Measurements from ENCODE around the gene CASTOR1.
A peak's percentile ranks its signal among the peaks of the same experiment; 100 is the strongest.

The CASTOR1 gene

GRCh38 chr22:30297991-30298701 is 8.8 kb upstream of the CASTOR1 start:
- no peak for DNase-seq (ENCODE audit: low spot score)

DNA sequence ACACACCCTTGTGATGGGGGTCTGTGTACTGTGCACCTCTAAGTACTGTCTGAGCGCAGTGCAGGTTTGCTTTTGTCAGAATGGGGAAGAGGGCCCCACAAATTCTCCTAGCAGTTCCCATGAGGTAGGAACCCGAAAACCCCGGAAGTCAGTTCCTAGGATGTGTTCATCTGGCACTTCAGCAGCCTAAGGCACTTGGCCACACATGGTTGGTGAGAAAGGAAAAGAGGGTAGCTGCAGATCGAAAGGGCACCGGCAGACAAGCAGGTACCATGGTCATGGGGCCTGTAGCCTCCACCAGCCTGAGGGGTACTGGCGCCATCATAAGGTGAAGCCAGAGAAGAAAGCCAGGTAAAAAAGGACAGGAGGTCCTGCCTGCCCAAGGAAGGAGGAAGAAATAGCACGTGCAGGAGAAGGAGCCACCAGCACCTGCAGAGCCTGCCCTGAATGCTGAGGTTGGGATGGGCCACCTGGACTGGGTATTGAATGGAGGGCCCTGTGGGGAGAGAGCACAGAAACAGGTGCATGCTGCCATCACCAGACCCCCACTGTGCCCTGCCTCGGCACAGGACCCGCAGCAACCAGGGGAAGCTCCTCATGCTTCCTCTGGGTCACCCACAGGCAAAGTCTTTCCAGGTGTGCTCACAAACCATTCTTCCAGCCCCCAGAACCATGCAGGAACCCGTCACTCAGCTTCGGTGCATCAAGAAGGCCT is 8.1 kb upstream of the CASTOR1 start:
- no peak for DNase-seq (ENCODE audit: low spot score)

- no peak for DNase-seq (ENCODE audit: low spot score)
Observed at GRCh38 chr22:30296833-30297232, 7.5 kb upstream of the CASTOR1 start.

GRCh38 chr22:30296324-30296723 is 7.0 kb upstream of the CASTOR1 start:
- no peak for DNase-seq (ENCODE audit: low spot score)

- DNase-seq (ENCODE audit: low spot score): no peak
Observed at GRCh38 chr22:30295576-30295975, 6.3 kb upstream of the CASTOR1 start.

GRCh38 chr22:30294830-30295229 is 5.5 kb upstream of the CASTOR1 start:
- no peak for DNase-seq (ENCODE audit: low spot score)

GRCh38 chr22:30294066-30294465 is 4.8 kb upstream of the CASTOR1 start:
- no peak for DNase-seq (ENCODE audit: low spot score)

GRCh38 chr22:30293026-30293425 is 3.7 kb upstream of the CASTOR1 start:
- no peak for DNase-seq (ENCODE audit: low spot score)

DNA sequence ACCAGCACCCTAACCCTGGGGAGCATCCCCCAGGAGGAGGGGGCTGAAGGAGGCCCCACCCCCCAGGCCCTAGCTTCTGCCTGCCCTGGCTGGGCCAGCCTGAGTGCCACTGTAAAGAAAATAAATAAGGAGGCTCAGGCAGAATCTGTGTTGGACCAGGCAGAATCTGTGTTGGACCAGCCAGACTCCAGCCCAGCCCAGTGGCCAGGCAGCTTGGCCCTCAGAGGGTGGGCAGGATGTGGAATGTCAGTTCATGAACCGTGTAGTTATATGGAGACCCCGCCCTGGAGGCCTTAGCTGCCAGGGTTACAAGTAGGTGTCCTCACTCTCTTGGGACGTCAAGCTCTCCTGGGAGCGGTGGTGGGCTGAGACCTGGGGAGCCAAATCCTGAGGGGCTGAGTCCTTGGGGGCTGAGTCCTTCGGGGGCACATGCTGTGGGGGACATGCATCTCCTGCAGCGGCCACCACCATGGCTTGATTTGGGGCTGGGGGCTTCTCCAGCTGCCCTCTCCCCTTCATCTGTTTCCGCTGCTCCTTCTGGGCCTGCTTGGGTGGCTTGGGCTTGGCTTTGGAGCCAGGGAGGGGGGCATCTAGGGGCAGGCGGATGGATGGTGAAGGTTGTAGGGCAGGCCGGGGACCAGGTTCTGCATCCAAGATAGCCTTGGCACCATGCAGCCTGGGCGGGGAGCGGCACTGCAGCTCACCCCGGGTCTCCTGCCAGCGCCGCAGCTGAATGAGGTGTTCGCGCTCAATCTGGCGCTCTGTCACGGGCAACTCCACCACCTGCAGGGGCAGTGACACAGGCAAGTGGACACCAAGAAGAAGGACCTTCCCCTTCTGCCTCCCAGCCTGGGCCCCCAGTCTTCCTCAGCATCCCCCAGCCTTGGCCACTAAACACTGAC is 3.0 kb upstream of the CASTOR1 start:
- DNase-seq (ENCODE audit: low spot score): no peak

DNA sequence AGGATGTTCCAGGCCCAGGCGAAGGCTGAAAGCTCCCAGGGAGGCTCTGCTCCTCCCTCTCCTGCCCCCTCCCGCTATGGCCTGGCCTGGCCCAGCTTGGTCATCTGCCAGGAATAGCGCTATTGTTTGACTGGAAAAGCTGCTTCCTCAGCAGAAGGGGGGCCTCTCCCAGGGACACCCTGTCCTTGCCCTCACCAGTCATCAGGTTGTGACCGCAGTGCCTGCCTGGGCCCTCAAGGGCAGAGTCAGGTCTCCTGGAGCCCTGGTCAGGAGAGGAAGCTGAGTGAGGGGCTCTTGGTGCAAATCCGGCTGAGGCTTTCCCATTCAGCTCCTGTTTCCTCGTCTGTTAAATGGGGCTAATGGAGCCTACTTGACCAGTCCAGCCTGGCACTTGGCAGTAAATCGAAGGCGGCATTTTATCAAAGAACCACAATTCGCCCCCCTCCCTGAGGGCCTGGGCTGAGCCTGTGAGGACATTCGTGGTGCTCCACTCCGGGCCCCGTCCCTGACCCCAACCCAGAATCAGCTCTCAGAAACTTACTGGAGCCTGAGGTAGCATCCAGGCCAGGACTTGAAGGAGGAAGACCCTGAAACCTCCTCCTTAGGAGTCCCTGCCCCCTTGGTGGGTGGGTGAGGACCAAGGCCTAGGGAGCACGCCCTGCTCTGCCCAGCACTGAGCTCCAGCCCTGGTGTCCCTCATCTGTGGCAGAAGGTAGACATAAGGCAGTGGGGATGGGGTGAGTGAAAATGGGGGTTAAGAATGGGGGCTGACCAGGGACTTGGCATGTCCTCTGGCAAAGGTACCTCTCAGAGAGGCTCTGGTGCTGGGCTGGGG is 2.0 kb upstream of the CASTOR1 start:
- no peak for DNase-seq (ENCODE audit: low spot score)

DNA sequence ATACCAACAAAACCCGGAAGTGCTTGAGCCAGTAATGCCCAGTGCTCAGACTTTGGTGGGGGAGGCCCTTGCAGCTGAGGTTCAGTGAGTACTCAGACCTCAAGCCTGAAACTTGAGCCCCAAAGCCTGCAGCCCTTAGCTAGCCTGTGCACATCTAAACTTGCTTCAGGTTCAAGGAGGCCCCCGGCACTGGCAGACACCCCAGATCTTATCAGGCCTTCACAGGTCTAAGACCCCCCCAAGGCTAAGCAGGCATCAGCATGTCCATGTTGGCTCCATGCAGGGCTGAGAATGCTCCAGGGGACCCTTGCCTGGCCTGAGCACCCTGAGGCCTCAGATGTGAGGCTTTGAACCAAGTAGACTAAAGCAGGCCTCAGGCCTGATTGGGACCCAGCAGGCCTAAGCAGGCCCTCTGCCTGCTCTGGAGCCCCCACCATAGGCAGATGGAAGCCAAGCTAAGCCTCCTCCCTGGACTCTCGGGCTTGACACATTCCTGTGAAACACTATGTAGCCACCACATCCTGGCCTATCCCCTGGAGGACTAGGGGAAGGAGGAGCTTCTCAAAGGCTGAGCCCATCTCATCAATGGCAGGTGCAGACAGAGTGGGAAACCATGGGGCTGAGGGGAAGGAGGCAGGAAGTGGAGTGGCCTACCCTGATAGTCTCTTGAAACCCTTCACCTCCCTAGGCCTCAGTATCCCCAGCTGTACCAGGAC is 1.2 kb upstream of the CASTOR1 start:
- no peak for DNase-seq (ENCODE audit: low spot score)

- DNase-seq (ENCODE audit: low spot score): no peak
Observed at GRCh38 chr22:30289980-30290313, 642 bp upstream of the CASTOR1 start.

DNA sequence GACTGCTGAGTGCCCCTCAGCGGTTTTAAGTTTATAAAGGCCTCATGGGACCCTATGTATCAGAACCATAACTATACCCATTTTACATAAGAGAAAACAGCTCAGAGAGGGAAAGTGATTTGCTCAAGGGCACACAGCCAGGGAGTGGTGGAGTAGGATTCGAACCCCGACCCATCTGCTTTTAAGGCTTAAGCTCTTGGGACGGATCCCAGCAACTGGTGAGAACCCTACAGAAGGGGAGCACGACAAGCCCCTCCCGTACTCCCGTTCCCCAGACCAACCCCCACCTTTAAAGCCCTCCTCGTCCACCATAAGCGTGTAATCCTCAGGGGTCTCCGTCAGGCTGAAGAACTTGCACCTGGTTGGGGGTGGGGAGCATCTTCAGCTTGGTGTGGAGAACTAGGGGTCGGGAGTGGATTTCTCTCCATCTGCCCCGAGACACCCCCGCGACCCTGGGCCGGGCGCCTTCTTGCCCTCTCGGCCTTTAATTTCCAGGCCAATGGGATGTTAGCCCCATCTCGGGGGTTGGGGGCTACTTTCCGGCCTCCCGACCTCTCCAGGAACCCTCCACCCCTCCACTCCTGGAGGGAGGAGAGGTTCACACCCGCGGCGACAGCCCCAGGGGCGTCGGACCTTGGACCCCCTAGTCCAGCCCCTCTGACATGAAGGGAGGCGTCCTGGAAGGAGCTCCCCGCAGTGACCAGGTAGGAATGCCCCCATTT is 725 bp downstream of the CASTOR1 start:
- no peak for DNase-seq (ENCODE audit: low spot score)

- DNase-seq (ENCODE audit: low spot score): peak; percentile 79
Observed at GRCh38 chr22:30287648-30288418, 1.5 kb downstream of the CASTOR1 start.

- peak; percentile 52 for DNase-seq (ENCODE audit: low spot score)
Observed at GRCh38 chr22:30286813-30287647, 2.3 kb downstream of the CASTOR1 start.

GRCh38 chr22:30286331-30286730 is 3.0 kb downstream of the CASTOR1 start:
- no peak for DNase-seq (ENCODE audit: low spot score)

GRCh38 chr22:30285846-30286200 is 3.5 kb downstream of the CASTOR1 start:
- no peak for DNase-seq (ENCODE audit: low spot score)

GRCh38 chr22:30285176-30285845 is 4.0 kb downstream of the CASTOR1 start:
- DNase-seq (ENCODE audit: low spot score): no peak

Data from LoVo (cell line).